HEK293 (cell line): ENCODE measurements around the gene TRAPPC3L.

Experiments
- CTCF ChIA-PET: fragments of 350-600 bp; formaldehyde crosslinking; extraction: SDS; loops from one replicate; lab custom pipeline; 2021; ENCODE audit warnings: antibody characterized with exemption; lab: Yijun Ruan, JAX
- POLR2A ChIA-PET: fragments of 300-600 bp; formaldehyde crosslinking; extraction: SDS; loops from one replicate; lab custom pipeline; 2020; ENCODE audit warnings: antibody characterized with exemption, inconsistent platforms; lab: Yijun Ruan, JAX
- H3K27ac ChIP-seq: fragments of 200-500 bp; sonication (Bioruptor generic); 2 replicates; pipeline ENCODE4 v1.5.1; 2014; ENCODE audit warnings: low read depth, low read length, control low read depth, inconsistent platforms; ENCODE audit errors: extremely low read depth
- H3K36me3 ChIP-seq, 2 experiments: fragments of 200-500 bp in 1 of 2; sonication (Bioruptor generic) in 1 of 2; 1 replicate in 1 of 2; 2 replicates in 1 of 2; pipeline ENCODE4 v1.5.1; 2014 to 2017; ENCODE audit warnings: inconsistent platforms in 2 of 2, low read length in 2 of 2; ENCODE audit not compliant: control insufficient read depth in 2 of 2, insufficient read depth in 1 of 2
- H3K4me1 ChIP-seq: fragments of 200-500 bp; sonication (Bioruptor generic); 2 replicates; pipeline ENCODE4 v1.5.1; 2014; ENCODE audit warnings: mild to moderate bottlenecking, low read length, inconsistent platforms; ENCODE audit not compliant: control insufficient read depth, insufficient read depth
- H3K4me3 ChIP-seq: 2 replicates; pipeline ENCODE4 v1.5.1; 2011; ENCODE audit warnings: low read depth, mild to moderate bottlenecking, control low read depth, low read length, moderate library complexity
- H3K9me3 ChIP-seq: fragments of 200-500 bp; sonication (Bioruptor generic); 2 replicates; pipeline ENCODE4 v1.5.1; 2014; ENCODE audit warnings: low read depth, low read length, inconsistent platforms; ENCODE audit not compliant: control insufficient read depth, insufficient read depth
- GFI1B ChIP-seq: fragments of 450-650 bp; formaldehyde crosslinking; IDR thresholded peaks from 2 replicates; pipeline ENCODE4 v1.5.1; 2016; ENCODE audit warnings: missing biosample characterization, missing genetic modification characterization
- MYNN ChIP-seq: fragments of 450-650 bp; formaldehyde crosslinking; IDR thresholded peaks from 2 replicates; pipeline ENCODE4 v1.5.1; 2016; ENCODE audit warnings: missing biosample characterization, missing genetic modification characterization, borderline replicate concordance
- SETDB1 ChIP-seq: IDR thresholded peaks from one replicate; pipeline ENCODE4 v1.6.1; 2017; ENCODE audit warnings: mild to moderate bottlenecking, low read length, moderate library complexity, mixed read lengths; ENCODE audit not compliant: insufficient read length
- ZBTB44 ChIP-seq: fragments of 450-650 bp; IDR thresholded peaks from 2 replicates; pipeline ENCODE4 v1.5.1; 2018; ENCODE audit warnings: missing biosample characterization, mild to moderate bottlenecking, missing genetic modification characterization
- ZNF10 ChIP-seq: fragments of 450-650 bp; formaldehyde crosslinking; IDR thresholded peaks from 2 replicates; pipeline ENCODE4 v1.5.1; 2017; ENCODE audit warnings: missing biosample characterization, missing genetic modification characterization
- ZNF114 ChIP-seq: fragments of 450-650 bp; formaldehyde crosslinking; IDR thresholded peaks from 2 replicates; pipeline ENCODE4 v1.5.0; 2017; ENCODE audit warnings: missing biosample characterization, missing genetic modification characterization
- ZNF140 ChIP-seq: fragments of 450-650 bp; formaldehyde crosslinking; IDR thresholded peaks from 2 replicates; pipeline ENCODE4 v1.5.1; 2016; ENCODE audit warnings: missing biosample characterization, missing genetic modification characterization
- ZNF341 ChIP-seq: fragments of 450-650 bp; formaldehyde crosslinking; IDR thresholded peaks from 2 replicates; pipeline ENCODE4; 2016; ENCODE audit warnings: low read depth, missing biosample characterization, missing genetic modification characterization
- ZNF423 ChIP-seq: fragments of 450-650 bp; formaldehyde crosslinking; IDR thresholded peaks from 2 replicates; pipeline ENCODE4 v1.5.1; 2016; ENCODE audit warnings: missing biosample characterization, missing genetic modification characterization
- ZNF426 ChIP-seq: fragments of 450-650 bp; formaldehyde crosslinking; IDR thresholded peaks from 2 replicates; pipeline ENCODE4 v1.5.1; 2017; ENCODE audit warnings: missing biosample characterization, missing genetic modification characterization, mild to moderate bottlenecking, inconsistent platforms, moderate library complexity
- ZNF626 ChIP-seq: fragments of 450-650 bp; sonication (Bioruptor Pico); formaldehyde crosslinking; IDR thresholded peaks from 2 replicates; pipeline ENCODE4 v1.5.1; 2018; ENCODE audit warnings: missing biosample characterization, missing genetic modification characterization, inconsistent platforms
- ZNF639 ChIP-seq: fragments of 450-650 bp; formaldehyde crosslinking; IDR thresholded peaks from 2 replicates; pipeline ENCODE4 v1.5.1; 2016; ENCODE audit warnings: missing biosample characterization, missing genetic modification characterization
- ZSCAN30 ChIP-seq: fragments of 450-650 bp; IDR thresholded peaks from 2 replicates; pipeline ENCODE4 v1.5.1; 2018; ENCODE audit warnings: missing biosample characterization, mild to moderate bottlenecking, missing genetic modification characterization, moderate library complexity
- ZSCAN5A ChIP-seq: fragments of 450-650 bp; formaldehyde crosslinking; IDR thresholded peaks from 2 replicates; pipeline ENCODE4 v1.5.1; 2016; ENCODE audit warnings: missing biosample characterization, missing genetic modification characterization
- TF ChIP-seq, protein P1 (sequence below): fragments of 450-650 bp; formaldehyde crosslinking; IDR thresholded peaks from 2 replicates; pipeline ENCODE4 v1.5.1; 2016; ENCODE audit warnings: missing biosample characterization, missing genetic modification characterization
- TF ChIP-seq, protein P2 (sequence below): fragments of 450-650 bp; formaldehyde crosslinking; IDR thresholded peaks from 2 replicates; pipeline ENCODE4 v1.5.1; 2017; ENCODE audit warnings: missing biosample characterization, mild to moderate bottlenecking, missing genetic modification characterization, moderate library complexity

TRAPPC3L gene

GRCh38 chr6:116529466-116530290 is 15.8 kb downstream of the TRAPPC3L start:
- peaks cover 41% of the 10 kb centered on the region for H3K4me1 ChIP-seq
- ChIA-PET POLR2A (interaction anchor here (1.2 kb wide), 2 partner anchors 18 to 41 kb away, joined by 4 to 8 read pairs; partner anchors contain the start of genes CALHM5 and RWDD1), CTCF (interaction anchor here (0.7 to 2.2 kb wide), 10 partner anchors 14 to 261 kb away, joined by 3 to 20 read pairs (median 6); partner anchors contain the start of gene CALHM5)
- H3K27ac ChIP-seq = peak overlapping the region; percentile 16
- H3K9me3 ChIP-seq = no peaks in the 10 kb centered on the region
- H3K36me3 ChIP-seq = no peaks in the 10 kb centered on the region
- TF ChIP-seq ZNF10 (tag by site-specific recombination) (peak; percentile 41; the same call in 1 of the 2 replicates), ZNF639 (tag by site-specific recombination) (no peak), SETDB1 (no peak), ZNF341 (0 out of 2 replicates have a peak, but pooled peaks have one; percentile 10), ZSCAN30 (tag by site-specific recombination) (no peak), ZNF140 (tag by site-specific recombination) (no peak), ZNF426 (tag by site-specific recombination) (no peak), GFI1B (tag by site-specific recombination) (peak; percentile 94), MYNN (no peak), ZNF114 (tag by site-specific recombination) (no peak), ZNF626 (tag by site-specific recombination) (no peak), ZSCAN5A (no peak), ZBTB44 (0 out of 2 replicates have a peak, but pooled peaks have one; percentile 26)
- TF ChIP-seq, protein P1, sequence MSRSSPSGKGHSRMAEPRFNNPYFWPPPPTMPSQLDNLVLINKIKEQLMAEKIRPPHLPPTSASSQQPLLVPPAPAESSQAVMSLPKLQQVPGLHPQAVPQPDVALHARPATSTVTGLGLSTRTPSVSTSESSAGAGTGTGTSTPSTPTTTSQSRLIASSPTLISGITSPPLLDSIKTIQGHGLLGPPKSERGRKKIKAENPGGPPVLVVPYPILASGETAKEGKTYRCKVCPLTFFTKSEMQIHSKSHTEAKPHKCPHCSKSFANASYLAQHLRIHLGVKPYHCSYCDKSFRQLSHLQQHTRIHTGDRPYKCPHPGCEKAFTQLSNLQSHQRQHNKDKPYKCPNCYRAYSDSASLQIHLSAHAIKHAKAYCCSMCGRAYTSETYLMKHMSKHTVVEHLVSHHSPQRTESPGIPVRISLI (tag by site-specific recombination) = no peak
- no peak overlapping the region for H3K4me3 ChIP-seq

- Histone ChIP-seq H3K36me3 (no peaks in the 10 kb centered on the region), H3K4me3 (no peak overlapping the region), H3K9me3 (no peaks in the 10 kb centered on the region), H3K4me1 (peaks cover 41% of the 10 kb centered on the region), H3K27ac (no peak overlapping the region; the same call in 1 of the 2 replicates)
- CTCF ChIA-PET = interaction anchor here (0.6 to 2.2 kb wide), 8 partner anchors 11 to 241 kb away, joined by 3 to 16 read pairs (median 4); partner anchors contain the start of gene CALHM5
- POLR2A ChIA-PET = no interaction called here
- no peak for TF ChIP-seq ZNF423 (tag by site-specific recombination)
- TF ChIP-seq, protein P2, sequence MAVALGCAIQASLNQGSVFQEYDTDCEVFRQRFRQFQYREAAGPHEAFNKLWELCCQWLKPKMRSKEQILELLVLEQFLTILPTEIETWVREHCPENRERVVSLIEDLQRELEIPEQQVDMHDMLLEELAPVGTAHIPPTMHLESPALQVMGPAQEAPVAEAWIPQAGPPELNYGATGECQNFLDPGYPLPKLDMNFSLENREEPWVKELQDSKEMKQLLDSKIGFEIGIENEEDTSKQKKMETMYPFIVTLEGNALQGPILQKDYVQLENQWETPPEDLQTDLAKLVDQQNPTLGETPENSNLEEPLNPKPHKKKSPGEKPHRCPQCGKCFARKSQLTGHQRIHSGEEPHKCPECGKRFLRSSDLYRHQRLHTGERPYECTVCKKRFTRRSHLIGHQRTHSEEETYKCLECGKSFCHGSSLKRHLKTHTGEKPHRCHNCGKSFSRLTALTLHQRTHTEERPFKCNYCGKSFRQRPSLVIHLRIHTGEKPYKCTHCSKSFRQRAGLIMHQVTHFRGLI (tag by site-specific recombination) = 0 out of 2 replicates have a peak, but pooled peaks have one; percentile 27
Measured at GRCh38 chr6:116528780-116529179, 16.7 kb downstream of the TRAPPC3L start.
